HCT116 (cell line): ENCODE data around the gene ITGB6. TPM values are rescaled to one million over a fixed set of nuclear protein-coding genes. Genes with fewer than 3 reads are reported as not detected.
"Not testable (repeated sequence)": the region's sequence is repeated elsewhere in the genome, so short reads cannot be mapped to it uniquely, and the experiment has no call there.

Source experiments
- ATAC-seq: fragments of 200-7000 bp; cut with Tn5 transposase; 2 replicates; pipeline ENCODE4 v1.9.1; 2020; ENCODE audit warnings: mild to moderate bottlenecking, moderate library complexity
- BruUV-seq: library from RNA; stranded (reverse); fragments of 400-500 nt; replicated peaks from 2 replicates; lab custom pipeline; 2021; lab: Mats Ljungman, UMichigan
- CTCF ChIA-PET: fragments of 300-600 bp; sonication (Branson Sonifier 250); formaldehyde crosslinking; loops from one replicate; lab custom pipeline; 2021; ENCODE audit warnings: antibody characterized with exemption; lab: Charles Lee
- POLR2A ChIA-PET: fragments of 300-600, 350-600 bp; sonication (Branson Sonifier 250); formaldehyde crosslinking; loops from one replicate; lab custom pipeline; 2021; ENCODE audit warnings: antibody characterized with exemption; lab: Charles Lee
- RAD21 ChIA-PET, 2 experiments: fragments of 300-600 bp; sonication (Branson Sonifier 250); formaldehyde crosslinking; loops; one replicate each; lab custom pipeline; 2023; ENCODE audit warnings: low total read pairs in 2 of 2; ENCODE audit not compliant: uncharacterized antibody in 2 of 2, unreplicated experiment in 2 of 2, low non-redundant PET in 1 of 2; lab: Charles Lee
- DNase-seq: peaks from one replicate; pipeline ENCODE4 v3.0.0-alpha.2; 2010; ENCODE audit warnings: low read depth, low spot score
- H2AFZ ChIP-seq: fragments of 200-600 bp; shearing (Covaris generic), sonication (generic); 2 replicates; pipeline ENCODE4 v1.6.1; 2017; ENCODE audit warnings: low read depth, mixed run types, mixed read lengths, antibody characterized with exemption, low read length; ENCODE audit not compliant: poor library complexity, severe bottlenecking
- H3K27ac ChIP-seq: 2 replicates; pipeline ENCODE4 v1.5.1; 2012; ENCODE audit warnings: low read depth, low read length
- H3K27me3 ChIP-seq: fragments of 200-600 bp; sonication (generic); 2 replicates; pipeline ENCODE4 v1.6.1; 2016; ENCODE audit warnings: mixed run types, low read length, mixed read lengths; ENCODE audit not compliant: insufficient read depth
- H3K36me3 ChIP-seq, 2 experiments: fragments of 200-500 bp in 1 of 2; fragments of 200-600 bp in 1 of 2; sonication (Bioruptor generic) in 1 of 2; sonication (generic) in 1 of 2; 2 replicates each; pipeline versions ENCODE4 v1.5.1 to v1.6.1; 2014 to 2016; ENCODE audit warnings: low read length in 2 of 2, inconsistent platforms in 1 of 2, mixed read lengths in 1 of 2, mixed run types in 1 of 2; ENCODE audit not compliant: insufficient read depth in 2 of 2, control insufficient read depth in 1 of 2
- H3K4me1 ChIP-seq, 2 experiments: fragments of 200-600 bp in 1 of 2; sonication (generic) in 1 of 2; 2 replicates each; pipeline versions ENCODE4 v1.5.1 to v1.6.1; 2012 to 2017; ENCODE audit warnings: low read length in 2 of 2, inconsistent platforms in 1 of 2, mild to moderate bottlenecking in 1 of 2, mixed read lengths in 1 of 2, mixed run types in 1 of 2, moderate library complexity in 1 of 2; ENCODE audit not compliant: insufficient read depth in 2 of 2, control insufficient read depth in 1 of 2
- H3K4me2 ChIP-seq: fragments of 200-600 bp; sonication (generic); 2 replicates; pipeline ENCODE4 v1.6.1; 2017; ENCODE audit warnings: mixed run types, low read length, mixed read lengths
- H3K4me3 ChIP-seq, 2 experiments: fragments of 200-600 bp in 1 of 2; sonication (generic) in 1 of 2; replicated peaks in 1 of 2; 2 replicates each; pipeline ENCODE4 v1.5.1; 2011 to 2016; ENCODE audit warnings: low read length in 2 of 2, control low read depth in 1 of 2, low read depth in 1 of 2, mild to moderate bottlenecking in 1 of 2, mixed read lengths in 1 of 2, mixed run types in 1 of 2
- H3K79me2 ChIP-seq: fragments of 200-600 bp; sonication (generic); 2 replicates; pipeline ENCODE4 v1.6.1; 2017; ENCODE audit warnings: mild to moderate bottlenecking, mixed run types, low read length, moderate library complexity, mixed read lengths; ENCODE audit not compliant: insufficient read depth
- H3K9ac ChIP-seq: fragments of 200-600 bp; sonication (generic); 2 replicates; pipeline ENCODE4 v1.6.1; 2016; ENCODE audit warnings: low read length, mixed read lengths
- H3K9me2 ChIP-seq: fragments of 200-600 bp; sonication (generic), shearing (Covaris generic); 2 replicates; pipeline ENCODE4 v1.6.1; 2017; ENCODE audit warnings: mixed run types, mild to moderate bottlenecking, moderate library complexity; ENCODE audit not compliant: insufficient read depth
- H3K9me3 ChIP-seq, 2 experiments: fragments of 200-500 bp in 1 of 2; fragments of 200-600 bp in 1 of 2; sonication (Bioruptor generic) in 1 of 2; sonication (generic) in 1 of 2; 2 replicates each; pipeline ENCODE4 v1.6.1; 2014 to 2017; ENCODE audit warnings: low read length in 2 of 2, mixed read lengths in 2 of 2, inconsistent platforms in 1 of 2, low read depth in 1 of 2, mild to moderate bottlenecking in 1 of 2, mixed run types in 1 of 2, moderate library complexity in 1 of 2; ENCODE audit not compliant: control insufficient read depth in 1 of 2, insufficient read depth in 1 of 2
- H4K20me1 ChIP-seq: fragments of 200-600 bp; sonication (generic), shearing (Covaris generic); 2 replicates; pipeline ENCODE4 v1.6.1; 2017; ENCODE audit warnings: mixed run types, mild to moderate bottlenecking, moderate library complexity; ENCODE audit not compliant: insufficient read depth
- CBX3 ChIP-seq: IDR thresholded peaks from 2 replicates; pipeline ENCODE4 v1.6.1; 2012; ENCODE audit warnings: low read depth
- CEBPB ChIP-seq: IDR thresholded peaks from 2 replicates; pipeline ENCODE4 v1.6.1; 2012; ENCODE audit warnings: low read depth
- EGR1 ChIP-seq: IDR thresholded peaks from 2 replicates; pipeline ENCODE4 v1.6.1; 2012; ENCODE audit warnings: low read depth
- EZH2 ChIP-seq: fragments of 200-600 bp; sonication (generic); IDR thresholded peaks from 2 replicates; pipeline ENCODE4 v1.6.1; 2017; ENCODE audit warnings: antibody characterized with exemption, mixed run types
- EZH2phosphoT487 ChIP-seq: fragments of 200-600 bp; IDR thresholded peaks from 2 replicates; pipeline ENCODE4 v1.6.1; 2018; ENCODE audit warnings: antibody characterized with exemption, borderline replicate concordance
- FOSL1 ChIP-seq: IDR thresholded peaks from 2 replicates; pipeline ENCODE4 v1.6.1; 2012; ENCODE audit warnings: low read depth
- POLR2A ChIP-seq: IDR thresholded peaks from 2 replicates; pipeline ENCODE4 v1.7.0; 2011; ENCODE audit warnings: borderline replicate concordance; ENCODE audit not compliant: insufficient read depth, insufficient read length; ENCODE audit errors: extremely low read depth
- POLR2AphosphoS5 ChIP-seq: IDR thresholded peaks from 2 replicates; pipeline ENCODE4 v1.6.1; 2011; ENCODE audit warnings: mild to moderate bottlenecking, low read depth, low read length, moderate library complexity
- RAD21 ChIP-seq: IDR thresholded peaks from 2 replicates; pipeline ENCODE4 v1.6.1; 2012; ENCODE audit warnings: low read depth, mild to moderate bottlenecking
- SP1 ChIP-seq: IDR thresholded peaks from 2 replicates; pipeline ENCODE4 v1.6.1; 2012; ENCODE audit warnings: low read depth
- SRF ChIP-seq: IDR thresholded peaks from 2 replicates; pipeline ENCODE4 v1.6.1; 2012; ENCODE audit warnings: low read depth
- TCF7L2 ChIP-seq: IDR thresholded peaks from 2 replicates; pipeline ENCODE4 v1.7.0; 2011; ENCODE audit warnings: borderline replicate concordance, inconsistent platforms; ENCODE audit not compliant: insufficient read depth, insufficient read length; ENCODE audit errors: extremely low read depth
- YY1 ChIP-seq: IDR thresholded peaks from 2 replicates; pipeline ENCODE4 v1.6.1; 2011; ENCODE audit warnings: low read length, low read depth, moderate library complexity, mild to moderate bottlenecking; ENCODE audit not compliant: insufficient replicate concordance; ENCODE audit errors: extremely low read depth
- ZFX ChIP-seq: fragments of 450-650 bp; IDR thresholded peaks from 2 replicates; pipeline ENCODE4 v1.6.1; 2017
- ZNF274 ChIP-seq: fragments of 200-500 bp; sonication (Bioruptor generic); IDR thresholded peaks from 2 replicates; pipeline ENCODE4 v1.6.1; 2014; ENCODE audit warnings: mild to moderate bottlenecking, low read depth, low read length, inconsistent platforms
- intact Hi-C: fragments of 100-400 bp; cut with micrococcal nuclease; formaldehyde crosslinking; loops from 2 replicates; pipeline ENCODE4 v1.10.0; 2022
- total RNA-seq: library from RNA; stranded (reverse); gene quantifications from one replicate; pipeline ENCODE4 v1.2.1, GENCODE V29; 2021; ENCODE audit not compliant: unreplicated experiment
- TF ChIP-seq, protein P1 (sequence below): IDR thresholded peaks from 2 replicates; pipeline ENCODE4 v1.6.1; 2012
- TF ChIP-seq, protein P2 (sequence below): IDR thresholded peaks from 2 replicates; pipeline ENCODE4 v1.6.1; 2011; ENCODE audit warnings: mild to moderate bottlenecking, low read length, moderate library complexity; ENCODE audit not compliant: insufficient replicate concordance; ENCODE audit errors: extremely low read depth
- TF ChIP-seq, protein P3 (sequence below), 3 experiments: fragments of 200-600 bp in 1 of 3; sonication (generic) in 1 of 3; IDR thresholded peaks in 2 of 3; conservative IDR thresholded peaks in 1 of 3; 2 replicates each; pipeline ENCODE4 v1.5.1; 2012 to 2017; ENCODE audit warnings: low read depth in 2 of 3, low read length in 2 of 3, antibody characterized with exemption in 1 of 3, borderline replicate concordance in 1 of 3, control low read depth in 1 of 3, mild to moderate bottlenecking in 1 of 3, mixed read lengths in 1 of 3, mixed run types in 1 of 3, moderate library complexity in 1 of 3; ENCODE audit not compliant: insufficient read depth in 1 of 3

Gene ITGB6
- total RNA-seq, 1 experiment from 2014 or later, result 0.12 TPM

DNA sequence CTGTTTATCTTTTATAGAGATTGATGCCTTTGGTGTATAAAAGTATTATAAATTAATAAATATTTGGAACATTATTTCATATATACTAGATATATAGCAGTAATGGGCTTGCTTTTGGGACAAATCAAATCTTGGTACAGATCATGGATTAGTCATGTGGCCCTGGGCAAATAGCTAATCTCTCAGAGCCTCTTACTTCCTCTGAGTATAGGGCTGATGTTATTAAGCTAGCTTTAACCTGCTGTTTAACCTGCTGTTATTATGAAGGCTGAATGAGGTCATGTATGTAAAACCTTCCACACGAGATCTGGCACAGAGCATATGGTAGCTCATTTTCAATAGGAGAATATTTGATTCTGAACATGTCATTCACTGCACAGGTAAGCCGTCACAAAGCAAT is 5.7 kb downstream of the ITGB6 start:
- H3K9me3 ChIP-seq, result no peaks in the 10 kb centered on the region
- H3K4me1 ChIP-seq, result no peaks in the 10 kb centered on the region
- no peaks in the 10 kb centered on the region for H4K20me1 ChIP-seq
- intact Hi-C loops, result no loop called here
- no TSS peak for BruUV-seq
- POLR2A ChIA-PET, result interaction anchor here (2.3 kb wide), 1 partner anchor 11 kb away, joined by 7 read pairs; no protein-coding TSS in a partner anchor
- H3K9ac ChIP-seq, result no peak overlapping the region
- no peak overlapping the region for H3K4me3 ChIP-seq
- H3K36me3 ChIP-seq, result no peaks in the 10 kb centered on the region
- H2AFZ ChIP-seq, result no peak overlapping the region
- RAD21 ChIA-PET, result no interaction called here
- H3K27me3 ChIP-seq, result no peaks in the 10 kb centered on the region
- ATAC-seq, result no peak
- no peaks in the 10 kb centered on the region for H3K79me2 ChIP-seq
- H3K27ac ChIP-seq, result no peak overlapping the region
- H3K4me2 ChIP-seq, result no peak overlapping the region
- no peaks in the 10 kb centered on the region for H3K9me2 ChIP-seq
- CTCF ChIA-PET, result interaction anchor here (0.8 kb wide), 1 partner anchor 11 kb away, joined by 4 read pairs; no protein-coding TSS in a partner anchor
- TF ChIP-seq CBX3 (no peak), SP1 (no peak), YY1 (no peak), CEBPB (no peak), EZH2 (no peak), EGR1 (no peak), FOSL1 (no peak), SRF (no peak), POLR2A (no peak), TCF7L2 (no peak), RAD21 (no peak), ZFX (no peak), ZNF274 (no peak), EZH2phosphoT487 (no peak), POLR2AphosphoS5 (no peak)
- TF ChIP-seq, protein P1, sequence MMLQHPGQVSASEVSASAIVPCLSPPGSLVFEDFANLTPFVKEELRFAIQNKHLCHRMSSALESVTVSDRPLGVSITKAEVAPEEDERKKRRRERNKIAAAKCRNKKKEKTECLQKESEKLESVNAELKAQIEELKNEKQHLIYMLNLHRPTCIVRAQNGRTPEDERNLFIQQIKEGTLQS, result no peak
- TF ChIP-seq, protein P2, sequence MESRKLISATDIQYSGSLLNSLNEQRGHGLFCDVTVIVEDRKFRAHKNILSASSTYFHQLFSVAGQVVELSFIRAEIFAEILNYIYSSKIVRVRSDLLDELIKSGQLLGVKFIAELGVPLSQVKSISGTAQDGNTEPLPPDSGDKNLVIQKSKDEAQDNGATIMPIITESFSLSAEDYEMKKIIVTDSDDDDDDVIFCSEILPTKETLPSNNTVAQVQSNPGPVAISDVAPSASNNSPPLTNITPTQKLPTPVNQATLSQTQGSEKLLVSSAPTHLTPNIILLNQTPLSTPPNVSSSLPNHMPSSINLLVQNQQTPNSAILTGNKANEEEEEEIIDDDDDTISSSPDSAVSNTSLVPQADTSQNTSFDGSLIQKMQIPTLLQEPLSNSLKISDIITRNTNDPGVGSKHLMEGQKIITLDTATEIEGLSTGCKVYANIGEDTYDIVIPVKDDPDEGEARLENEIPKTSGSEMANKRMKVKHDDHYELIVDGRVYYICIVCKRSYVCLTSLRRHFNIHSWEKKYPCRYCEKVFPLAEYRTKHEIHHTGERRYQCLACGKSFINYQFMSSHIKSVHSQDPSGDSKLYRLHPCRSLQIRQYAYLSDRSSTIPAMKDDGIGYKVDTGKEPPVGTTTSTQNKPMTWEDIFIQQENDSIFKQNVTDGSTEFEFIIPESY, result no peak
- TF ChIP-seq, protein P3, sequence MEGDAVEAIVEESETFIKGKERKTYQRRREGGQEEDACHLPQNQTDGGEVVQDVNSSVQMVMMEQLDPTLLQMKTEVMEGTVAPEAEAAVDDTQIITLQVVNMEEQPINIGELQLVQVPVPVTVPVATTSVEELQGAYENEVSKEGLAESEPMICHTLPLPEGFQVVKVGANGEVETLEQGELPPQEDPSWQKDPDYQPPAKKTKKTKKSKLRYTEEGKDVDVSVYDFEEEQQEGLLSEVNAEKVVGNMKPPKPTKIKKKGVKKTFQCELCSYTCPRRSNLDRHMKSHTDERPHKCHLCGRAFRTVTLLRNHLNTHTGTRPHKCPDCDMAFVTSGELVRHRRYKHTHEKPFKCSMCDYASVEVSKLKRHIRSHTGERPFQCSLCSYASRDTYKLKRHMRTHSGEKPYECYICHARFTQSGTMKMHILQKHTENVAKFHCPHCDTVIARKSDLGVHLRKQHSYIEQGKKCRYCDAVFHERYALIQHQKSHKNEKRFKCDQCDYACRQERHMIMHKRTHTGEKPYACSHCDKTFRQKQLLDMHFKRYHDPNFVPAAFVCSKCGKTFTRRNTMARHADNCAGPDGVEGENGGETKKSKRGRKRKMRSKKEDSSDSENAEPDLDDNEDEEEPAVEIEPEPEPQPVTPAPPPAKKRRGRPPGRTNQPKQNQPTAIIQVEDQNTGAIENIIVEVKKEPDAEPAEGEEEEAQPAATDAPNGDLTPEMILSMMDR (IDR thresholded peaks at IDR 0.05 in 2 of 3, conservative IDR thresholded peaks at IDR 0.05 in 1 of 3; ENCODE audit: borderline replicate concordance in 1 of 3, insufficient read depth in 1 of 3, low read depth in 2 of 3, low read length in 2 of 3), result no peak
- TF ChIP-seq, all 23 proteins: peak for 0
- DNase-seq, result no peak

DNA sequence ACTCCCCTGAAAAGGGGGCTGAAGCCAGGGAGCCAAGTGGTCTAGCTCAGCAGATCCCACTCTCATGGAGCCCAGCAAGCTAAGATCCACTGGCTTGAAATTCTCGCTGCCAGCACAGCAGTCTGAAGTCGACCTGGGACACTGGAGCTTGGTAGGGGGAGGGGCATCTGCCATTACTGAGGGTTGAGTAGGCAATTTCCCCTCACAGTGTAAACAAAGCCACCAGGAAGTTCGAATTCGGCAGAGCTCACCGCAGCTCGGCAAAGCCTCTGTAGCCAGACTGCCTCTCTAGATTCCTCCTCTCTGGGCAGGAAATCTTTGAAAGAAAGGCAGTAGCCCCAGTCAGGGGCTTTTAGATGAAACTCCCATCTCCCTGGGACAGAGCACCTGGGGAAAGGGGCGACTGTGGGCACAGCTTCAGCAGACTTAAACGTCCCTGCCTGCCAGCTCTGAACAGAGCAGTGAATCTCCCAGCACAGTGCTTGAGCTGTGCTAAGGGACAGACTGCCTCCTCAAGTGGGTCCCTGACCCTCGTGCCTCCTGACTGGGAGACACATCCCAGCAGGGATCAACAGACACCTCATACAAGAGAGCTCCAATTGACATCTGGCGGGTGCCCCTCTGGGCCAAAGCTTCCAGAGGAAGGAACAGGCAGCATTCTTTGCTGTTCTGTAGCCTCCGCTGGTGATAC is 18.8 kb downstream of the ITGB6 start:
- H4K20me1 ChIP-seq, BruUV-seq, H3K4me2 ChIP-seq, H3K79me2 ChIP-seq, H3K9ac ChIP-seq, DNase-seq, H3K4me1 ChIP-seq, ATAC-seq, H3K36me3 ChIP-seq, H3K27ac ChIP-seq, H3K27me3 ChIP-seq, H2AFZ ChIP-seq, H3K9me2 ChIP-seq, H3K4me3 ChIP-seq, CTCF ChIA-PET, H3K9me3 ChIP-seq, intact Hi-C loops: not testable (repeated sequence)
- POLR2A ChIA-PET, result interaction anchor here (1.4 kb wide), 1 partner anchor 24 kb away, joined by 4 read pairs; no protein-coding TSS in a partner anchor
- RAD21 ChIA-PET, result interaction anchor here in 1 of 2 experiments (0.6 kb wide), 1 partner anchor 738 kb away, joined by 3 read pairs; no protein-coding TSS in a partner anchor
